Measurements from ENCODE around the gene NXPH2. TPM values are rescaled to one million over a fixed set of nuclear protein-coding genes. Genes with fewer than 3 reads are reported as not detected.

Gene NXPH2
- total RNA-seq, 1 experiment from 2014 or later = not detected

GRCh38 chr2:138637686-138638085 lies 142.5 kb downstream of the NXPH2 start:
- TF ChIP-seq CTCF (IDR thresholded peaks at IDR 0.05; ENCODE audit: unreplicated experiment) = no peak
- H3K27me3 Mint-ChIP-seq (ENCODE audit: insufficient read depth, unreplicated experiment) = no peaks in the 10 kb centered on the region
- H3K4me1 Mint-ChIP-seq (ENCODE audit: insufficient read depth, unreplicated experiment) = peaks cover 5% of the 10 kb centered on the region
- ChIA-PET POLR2A (no interaction called here), CTCF (interaction anchor here (0.6 kb wide), 1 partner anchor 20 kb away, joined by 4 read pairs; no protein-coding TSS in a partner anchor)
- DNase-seq (ENCODE audit: unreplicated experiment) = no peak
- no peak overlapping the region for H3K4me3 Mint-ChIP-seq (ENCODE audit: unreplicated experiment)
- no peak overlapping the region for H3K27ac Mint-ChIP-seq (ENCODE audit: low read depth, unreplicated experiment)
- no peaks in the 10 kb centered on the region for H3K9me3 Mint-ChIP-seq (ENCODE audit: unreplicated experiment)
- intact Hi-C loops (cut with micrococcal nuclease) = no loop called here
- BruUV-seq (replicated peaks) = no TSS peak
- no peaks in the 10 kb centered on the region for H3K36me3 Mint-ChIP-seq (ENCODE audit: insufficient read depth, unreplicated experiment)

GRCh38 chr2:138637061-138637460 lies 143.1 kb downstream of the NXPH2 start:
- DNase-seq (ENCODE audit: unreplicated experiment) = no peak
- no peak for TF ChIP-seq CTCF (IDR thresholded peaks at IDR 0.05; ENCODE audit: unreplicated experiment)
- H3K4me1 Mint-ChIP-seq (ENCODE audit: insufficient read depth, unreplicated experiment) = peaks cover 12% of the 10 kb centered on the region
- ChIA-PET CTCF (interaction anchor here (0.5 kb wide), 1 partner anchor 363 kb away, joined by 3 read pairs; no protein-coding TSS in a partner anchor), POLR2A (no interaction called here)
- no TSS peak for BruUV-seq (replicated peaks)
- H3K4me3 Mint-ChIP-seq (ENCODE audit: unreplicated experiment) = no peak overlapping the region
- no peaks in the 10 kb centered on the region for H3K36me3 Mint-ChIP-seq (ENCODE audit: insufficient read depth, unreplicated experiment)
- no peaks in the 10 kb centered on the region for H3K27me3 Mint-ChIP-seq (ENCODE audit: insufficient read depth, unreplicated experiment)
- H3K27ac Mint-ChIP-seq (ENCODE audit: low read depth, unreplicated experiment) = no peak overlapping the region
- intact Hi-C loops (cut with micrococcal nuclease) = no loop called here
- H3K9me3 Mint-ChIP-seq (ENCODE audit: unreplicated experiment) = no peaks in the 10 kb centered on the region

- H3K9me3 Mint-ChIP-seq (ENCODE audit: unreplicated experiment) = no peaks in the 10 kb centered on the region
- peaks cover 10% of the 10 kb centered on the region for H3K4me1 Mint-ChIP-seq (ENCODE audit: insufficient read depth, unreplicated experiment)
- intact Hi-C loops (cut with micrococcal nuclease) = no loop called here
- no peak overlapping the region for H3K27ac Mint-ChIP-seq (ENCODE audit: low read depth, unreplicated experiment)
- POLR2A ChIA-PET = no interaction called here
- H3K36me3 Mint-ChIP-seq (ENCODE audit: insufficient read depth, unreplicated experiment) = no peaks in the 10 kb centered on the region
- H3K4me3 Mint-ChIP-seq (ENCODE audit: unreplicated experiment) = no peak overlapping the region
- no peaks in the 10 kb centered on the region for H3K27me3 Mint-ChIP-seq (ENCODE audit: insufficient read depth, unreplicated experiment)
- CTCF ChIA-PET = no interaction called here
- DNase-seq (ENCODE audit: unreplicated experiment) = no peak
- no TSS peak for BruUV-seq (replicated peaks)
- no peak for TF ChIP-seq CTCF (IDR thresholded peaks at IDR 0.05; ENCODE audit: unreplicated experiment)
These were observed 147.1 kb downstream of the NXPH2 start for GRCh38 chr2:138633049-138633448.

GRCh38 chr2:138632066-138632620 lies 148.0 kb downstream of the NXPH2 start:
- Mint-ChIP-seq H3K9me3 (ENCODE audit: unreplicated experiment) (no peaks in the 10 kb centered on the region), H3K36me3 (ENCODE audit: insufficient read depth, unreplicated experiment) (no peaks in the 10 kb centered on the region), H3K27ac (ENCODE audit: low read depth, unreplicated experiment) (no peak overlapping the region), H3K4me1 (ENCODE audit: insufficient read depth, unreplicated experiment) (peaks cover 10% of the 10 kb centered on the region), H3K4me3 (ENCODE audit: unreplicated experiment) (no peak overlapping the region), H3K27me3 (ENCODE audit: insufficient read depth, unreplicated experiment) (no peaks in the 10 kb centered on the region)
- BruUV-seq (replicated peaks) = no TSS peak
- no peak for TF ChIP-seq CTCF (IDR thresholded peaks at IDR 0.05; ENCODE audit: unreplicated experiment)
- CTCF ChIA-PET = interaction anchor here (0.6 kb wide), 1 partner anchor 406 kb away, joined by 4 read pairs; no protein-coding TSS in a partner anchor
- DNase-seq (ENCODE audit: unreplicated experiment) = peak; percentile 14
- intact Hi-C loops (cut with micrococcal nuclease) = no loop called here
- POLR2A ChIA-PET = interaction anchor here (0.8 to 1.4 kb wide), 3 partner anchors 15 to 129 kb away, joined by 3 to 4 read pairs (median 3); no protein-coding TSS in a partner anchor
